ENCODE measurements around the gene RNF152. TPM values are rescaled to one million over a fixed set of nuclear protein-coding genes. Genes with fewer than 3 reads are reported as not detected.

The RNF152 gene
- total RNA-seq, 1 donor from 2014 or later: 10.4 TPM

- no peak for DNase-seq
- intact Hi-C loops (cut with micrococcal nuclease): loop anchor here (10.0 kb wide), 1 partner anchor 197 kb away; no protein-coding TSS in a partner anchor
- no peak overlapping the region for H3K4me3 ChIP-seq
- TF ChIP-seq CTCF (IDR thresholded peaks at IDR 0.05; ENCODE audit: borderline replicate concordance): no peak
- no peaks in the 10 kb centered on the region for H3K27me3 ChIP-seq (ENCODE audit: low read depth)
- H3K36me3 ChIP-seq: no peaks in the 10 kb centered on the region
- H3K4me1 ChIP-seq: no peaks in the 10 kb centered on the region
- no peak overlapping the region for H3K27ac ChIP-seq (replicated peaks)
- no peaks in the 10 kb centered on the region for H3K9me3 ChIP-seq (replicated peaks)
These were observed 25.0 kb upstream of the RNF152 start for GRCh38 chr18:61917818-61918217.

- H3K4me3 ChIP-seq: no peak overlapping the region
These were observed 19.7 kb upstream of the RNF152 start for GRCh38 chr18:61912476-61912875.

GRCh38 chr18:61910101-61910500, 17.3 kb upstream of the RNF152 start:
- no peak for DNase-seq
- Histone ChIP-seq H3K9me3 (replicated peaks) (no peaks in the 10 kb centered on the region), H3K36me3 (no peaks in the 10 kb centered on the region), H3K27ac (replicated peaks) (no peak overlapping the region), H3K4me1 (no peaks in the 10 kb centered on the region), H3K4me3 (no peak overlapping the region), H3K27me3 (ENCODE audit: low read depth) (no peaks in the 10 kb centered on the region)
- TF ChIP-seq CTCF (IDR thresholded peaks at IDR 0.05; ENCODE audit: borderline replicate concordance): no peak
- intact Hi-C loops (cut with micrococcal nuclease): loop anchor here (10.0 kb wide), 1 partner anchor 205 kb away; no protein-coding TSS in a partner anchor

More at GRCh38 chr18:61912476-61912875, 19.7 kb upstream of the RNF152 start:
- intact Hi-C loops (cut with micrococcal nuclease): loop anchor here (10.0 kb wide), 1 partner anchor 202 kb away; no protein-coding TSS in a partner anchor
- Histone ChIP-seq H3K9me3 (replicated peaks) (no peaks in the 10 kb centered on the region), H3K27ac (replicated peaks) (no peak overlapping the region), H3K4me1 (no peaks in the 10 kb centered on the region), H3K27me3 (ENCODE audit: low read depth) (no peaks in the 10 kb centered on the region), H3K36me3 (no peaks in the 10 kb centered on the region)
- no peak for TF ChIP-seq CTCF (IDR thresholded peaks at IDR 0.05; ENCODE audit: borderline replicate concordance)
- no peak for DNase-seq

GRCh38 chr18:61908661-61909060, 15.9 kb upstream of the RNF152 start:
- H3K27me3 ChIP-seq (ENCODE audit: low read depth): no peaks in the 10 kb centered on the region
- H3K27ac ChIP-seq (replicated peaks): no peak overlapping the region
- intact Hi-C loops (cut with micrococcal nuclease): loop anchor here (10.0 kb wide), 1 partner anchor 334 kb away; no protein-coding TSS in a partner anchor
- no peak for DNase-seq
- H3K36me3 ChIP-seq: no peaks in the 10 kb centered on the region
- H3K9me3 ChIP-seq (replicated peaks): no peaks in the 10 kb centered on the region
- no peak overlapping the region for H3K4me3 ChIP-seq
- H3K4me1 ChIP-seq: no peaks in the 10 kb centered on the region
- TF ChIP-seq CTCF (IDR thresholded peaks at IDR 0.05; ENCODE audit: borderline replicate concordance): no peak

- H3K4me1 ChIP-seq: peaks cover 2% of the 10 kb centered on the region
- H3K36me3 ChIP-seq: no peaks in the 10 kb centered on the region
- intact Hi-C loops (cut with micrococcal nuclease): loop anchor here (10.0 kb wide), 1 partner anchor 327 kb away; no protein-coding TSS in a partner anchor
- DNase-seq: no peak
- no peak overlapping the region for H3K4me3 ChIP-seq
- no peak overlapping the region for H3K27ac ChIP-seq (replicated peaks)
- no peaks in the 10 kb centered on the region for H3K27me3 ChIP-seq (ENCODE audit: low read depth)
- no peaks in the 10 kb centered on the region for H3K9me3 ChIP-seq (replicated peaks)
- peak; percentile 96 for TF ChIP-seq CTCF (IDR thresholded peaks at IDR 0.05; ENCODE audit: borderline replicate concordance)
These were observed 8.6 kb upstream of the RNF152 start for GRCh38 chr18:61901323-61901986.

Data from left ventricle myocardium inferior (tissue), 1 donor.